Kidney epithelial cell (primary cell): ENCODE results near the gene TIPARP. TPM values are rescaled to one million over a fixed set of nuclear protein-coding genes. Genes with fewer than 3 reads are reported as not detected.

Source experiments
- DNase-seq: peaks from one replicate; pipeline ENCODE4 v3.0.0-alpha.2; 2010; ENCODE audit warnings: low read depth
- H3K27me3 ChIP-seq: 2 replicates; pipeline ENCODE4 v1.6.0; 2011; ENCODE audit warnings: low read length; ENCODE audit not compliant: control insufficient read depth, insufficient read depth
- H3K36me3 ChIP-seq: 2 replicates; pipeline ENCODE4 v1.5.1; 2011; ENCODE audit warnings: low read length; ENCODE audit not compliant: control insufficient read depth, insufficient read depth
- H3K4me3 ChIP-seq: 2 replicates; pipeline ENCODE4 v1.5.1; 2011; ENCODE audit warnings: low read depth, mild to moderate bottlenecking, control low read depth, low read length
- total RNA-seq: library from RNA; depleted of rRNA; stranded (reverse); fragments of >200 nt; gene quantifications from 2 replicates; pipeline ENCODE4 v1.2.3, GENCODE V29; 2015
- TF ChIP-seq, protein P1 (sequence below): IDR thresholded peaks from 2 replicates; pipeline ENCODE4 v1.5.1; 2011; ENCODE audit warnings: mild to moderate bottlenecking, moderate library complexity, low read length, control low read depth, inconsistent platforms; ENCODE audit not compliant: insufficient read depth, poor library complexity, severe bottlenecking

TIPARP gene
- total RNA-seq, 1 donor from 2014 or later, result 26.2 TPM

DNA sequence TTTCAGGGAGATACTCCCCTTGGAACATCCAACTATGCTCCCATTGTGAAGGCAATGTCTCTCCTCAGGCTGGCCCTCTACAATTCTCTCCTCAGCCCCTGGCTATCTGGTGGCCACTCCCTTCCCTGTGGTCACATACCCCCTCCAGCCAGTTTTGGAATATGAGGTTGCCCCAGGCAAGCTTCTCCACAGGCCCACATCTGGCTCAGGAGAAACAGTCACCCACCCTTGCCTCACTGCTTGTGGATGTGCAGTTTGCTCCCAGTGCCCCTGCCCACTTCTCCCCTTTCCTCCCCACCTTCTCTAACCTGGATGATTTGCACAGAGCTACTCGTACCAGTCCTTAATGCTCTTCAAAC, 15.7 kb upstream of the TIPARP start:
- H3K4me3 ChIP-seq, result no peak overlapping the region
- no peaks in the 10 kb centered on the region for H3K36me3 ChIP-seq
- no peak for DNase-seq
- no peaks in the 10 kb centered on the region for H3K27me3 ChIP-seq
- TF ChIP-seq, protein P1, sequence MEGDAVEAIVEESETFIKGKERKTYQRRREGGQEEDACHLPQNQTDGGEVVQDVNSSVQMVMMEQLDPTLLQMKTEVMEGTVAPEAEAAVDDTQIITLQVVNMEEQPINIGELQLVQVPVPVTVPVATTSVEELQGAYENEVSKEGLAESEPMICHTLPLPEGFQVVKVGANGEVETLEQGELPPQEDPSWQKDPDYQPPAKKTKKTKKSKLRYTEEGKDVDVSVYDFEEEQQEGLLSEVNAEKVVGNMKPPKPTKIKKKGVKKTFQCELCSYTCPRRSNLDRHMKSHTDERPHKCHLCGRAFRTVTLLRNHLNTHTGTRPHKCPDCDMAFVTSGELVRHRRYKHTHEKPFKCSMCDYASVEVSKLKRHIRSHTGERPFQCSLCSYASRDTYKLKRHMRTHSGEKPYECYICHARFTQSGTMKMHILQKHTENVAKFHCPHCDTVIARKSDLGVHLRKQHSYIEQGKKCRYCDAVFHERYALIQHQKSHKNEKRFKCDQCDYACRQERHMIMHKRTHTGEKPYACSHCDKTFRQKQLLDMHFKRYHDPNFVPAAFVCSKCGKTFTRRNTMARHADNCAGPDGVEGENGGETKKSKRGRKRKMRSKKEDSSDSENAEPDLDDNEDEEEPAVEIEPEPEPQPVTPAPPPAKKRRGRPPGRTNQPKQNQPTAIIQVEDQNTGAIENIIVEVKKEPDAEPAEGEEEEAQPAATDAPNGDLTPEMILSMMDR, result no peak

DNA sequence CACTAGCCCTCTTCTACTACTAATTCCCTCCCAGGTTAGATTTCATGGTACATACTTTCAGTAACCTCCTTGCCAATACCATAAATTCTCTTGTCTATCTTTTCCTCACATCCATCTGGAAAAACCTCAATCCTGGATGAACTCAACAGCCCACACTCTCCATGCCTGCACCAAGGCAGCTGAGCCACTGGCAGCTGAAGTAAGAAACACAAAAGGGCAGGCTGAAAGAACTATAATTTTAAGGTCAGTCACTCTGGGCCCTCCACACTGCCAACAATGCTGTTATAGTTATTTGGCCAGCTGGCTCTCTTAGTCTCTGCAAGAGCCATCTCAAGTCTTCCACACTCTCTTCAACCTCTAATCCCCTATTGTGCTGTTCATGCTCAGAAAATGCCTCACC, 15.1 kb upstream of the TIPARP start:
- TF ChIP-seq, protein P1, result no peak
- Histone ChIP-seq H3K4me3 (no peak overlapping the region), H3K27me3 (no peaks in the 10 kb centered on the region), H3K36me3 (no peaks in the 10 kb centered on the region)
- no peak for DNase-seq

DNA sequence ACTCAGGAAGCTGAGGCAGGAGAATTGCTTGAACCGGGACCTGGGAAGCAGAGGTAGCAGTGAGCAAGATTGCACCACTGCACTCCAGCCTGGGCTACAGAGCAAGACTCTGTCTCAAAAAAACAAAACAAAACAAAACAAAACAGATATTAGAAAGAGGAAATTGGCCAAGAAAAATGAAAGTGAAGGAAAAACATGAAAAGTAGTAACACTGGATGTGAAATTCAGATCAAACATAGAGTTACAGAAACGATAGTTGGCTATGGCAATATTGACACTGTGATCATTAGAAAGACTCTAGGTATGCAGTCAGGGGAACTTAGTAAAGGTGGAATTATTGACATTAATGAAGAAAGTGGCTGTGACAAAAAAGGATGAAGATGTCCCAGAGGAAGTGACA, 13.2 kb upstream of the TIPARP start:
- Histone ChIP-seq H3K36me3 (no peaks in the 10 kb centered on the region), H3K27me3 (no peaks in the 10 kb centered on the region), H3K4me3 (no peak overlapping the region)
- DNase-seq, result no peak
- TF ChIP-seq, protein P1, result no peak

DNA sequence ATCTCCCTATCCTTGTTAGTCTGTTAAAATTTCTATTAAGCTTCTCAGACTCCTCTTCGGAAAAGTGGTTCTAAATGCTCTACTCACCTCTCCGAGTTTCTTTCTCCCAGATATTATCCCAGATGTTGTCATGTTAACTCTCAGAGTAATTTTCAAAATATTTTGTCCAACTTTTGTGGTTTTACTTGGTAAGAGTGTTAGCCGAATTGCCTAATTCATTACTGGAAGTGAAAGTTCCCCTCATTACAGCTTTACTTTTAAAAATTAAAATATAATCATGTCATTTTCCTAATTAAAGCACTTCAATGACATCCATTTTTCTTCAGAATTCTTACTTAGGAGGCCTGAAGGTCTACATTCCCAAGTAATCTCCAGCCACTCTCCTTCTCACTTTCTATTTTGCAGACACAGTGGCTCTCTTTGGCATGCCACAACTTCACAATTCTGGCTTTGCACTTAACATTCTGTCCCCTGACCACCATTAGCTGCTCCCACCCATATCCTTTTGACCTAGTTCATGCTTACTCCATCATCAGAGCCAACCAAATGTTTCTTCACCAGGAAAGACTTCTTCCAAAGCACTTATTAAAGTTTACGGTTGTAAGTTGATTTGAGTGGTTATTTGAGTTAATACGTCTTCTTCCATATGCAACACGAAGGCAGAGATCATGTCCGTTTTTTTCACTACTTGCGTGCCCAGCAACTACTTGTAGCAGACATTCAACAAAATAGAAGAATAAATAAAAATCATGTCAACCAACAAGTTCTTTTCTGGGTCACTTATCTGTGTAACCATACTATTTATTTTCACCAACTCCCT, 10.2 kb upstream of the TIPARP start:
- Histone ChIP-seq H3K36me3 (no peaks in the 10 kb centered on the region), H3K4me3 (no peak overlapping the region), H3K27me3 (no peaks in the 10 kb centered on the region)
- TF ChIP-seq, protein P1, result no peak
- no peak for DNase-seq

DNA sequence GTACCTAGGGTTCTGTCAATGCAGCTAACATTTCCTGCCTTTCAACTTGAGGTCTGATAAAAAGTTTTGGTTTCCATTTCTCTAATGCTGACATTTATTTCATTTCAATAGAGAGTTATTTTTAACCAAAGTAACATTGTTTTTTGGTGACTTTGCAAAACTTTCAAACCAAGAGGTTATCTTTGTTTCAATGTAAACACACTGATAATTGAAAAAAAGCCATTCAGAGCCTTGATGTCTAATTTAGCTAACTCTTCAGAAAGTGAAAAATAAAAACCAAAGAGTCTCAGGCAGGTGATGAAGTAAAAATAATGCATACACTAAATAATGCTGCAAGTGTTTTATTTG, 9.6 kb upstream of the TIPARP start:
- no peaks in the 10 kb centered on the region for H3K27me3 ChIP-seq
- no peak overlapping the region for H3K4me3 ChIP-seq
- TF ChIP-seq, protein P1, result no peak
- H3K36me3 ChIP-seq, result no peaks in the 10 kb centered on the region
- DNase-seq, result no peak

DNA sequence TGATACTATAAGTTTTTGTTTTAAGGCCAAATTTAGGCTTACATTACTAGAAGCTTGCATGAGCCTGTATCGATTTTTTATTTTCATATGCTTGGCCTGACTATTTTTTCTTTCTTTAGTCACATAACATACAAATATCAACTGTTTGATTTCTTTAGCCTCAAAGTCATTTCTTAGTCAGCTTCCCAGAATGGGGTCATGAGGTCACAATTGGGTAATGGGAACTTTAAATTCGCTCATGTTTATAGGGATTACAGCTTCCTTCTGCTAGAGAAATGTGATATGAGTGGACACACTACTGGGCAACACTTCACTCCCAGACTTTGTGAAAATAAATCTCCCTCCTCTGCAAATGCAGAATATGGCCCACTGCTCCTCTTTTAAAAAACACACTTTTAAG, 9.1 kb upstream of the TIPARP start:
- H3K27me3 ChIP-seq, result no peaks in the 10 kb centered on the region
- H3K4me3 ChIP-seq, result no peak overlapping the region
- TF ChIP-seq, protein P1, result no peak
- no peak for DNase-seq
- H3K36me3 ChIP-seq, result no peaks in the 10 kb centered on the region
